GM12878 (cell line): ENCODE data around the gene LRRC3. TPM values are rescaled to one million over a fixed set of nuclear protein-coding genes. Genes with fewer than 3 reads are reported as not detected.

Experiments used
- ATAC-seq: fragments of 200-7000 bp; cut with Tn5 transposase; 3 replicates; pipeline ENCODE4 v1.9.1; 2020; ENCODE audit warnings: mild to moderate bottlenecking, moderate library complexity
- BruUV-seq: library from RNA; stranded (reverse); fragments of 400-500 nt; replicated peaks from 2 replicates; lab custom pipeline; 2021; lab: Mats Ljungman, UMichigan
- CTCF ChIA-PET: fragments of 300-600 bp; sonication (Branson Sonifier 250); formaldehyde crosslinking; extraction: SDS; loops from one replicate; lab custom pipeline; 2021; ENCODE audit warnings: inconsistent platforms; lab: Yijun Ruan, JAX
- POLR2A ChIA-PET: fragments of 350-600 bp; formaldehyde crosslinking; extraction: SDS; loops from one replicate; lab custom pipeline; 2021; ENCODE audit warnings: inconsistent platforms; lab: Charles Lee
- RAD21 ChIA-PET: fragments of 300-600 bp; sonication (Branson Sonifier 250); formaldehyde crosslinking; loops from one replicate; lab custom pipeline; 2023; ENCODE audit warnings: antibody characterized with exemption; ENCODE audit not compliant: unreplicated experiment; lab: Charles Lee
- SMC1A ChIA-PET: fragments of 300-600 bp; sonication (Branson Sonifier 250); formaldehyde crosslinking; loops from one replicate; lab custom pipeline; 2023; ENCODE audit not compliant: unreplicated experiment, uncharacterized antibody; lab: Charles Lee
- DNase-seq: peaks from one replicate; pipeline ENCODE4 v3.0.0-alpha.2; 2011; ENCODE audit warnings: low read depth, low spot score
- FAIRE-seq: peaks from 3 replicates; lab custom pipeline; 2011; peaks lifted over from hg19 to GRCh38; lab: Jason Lieb, UNC
- H2AFZ ChIP-seq: 2 replicates; pipeline ENCODE4 v1.6.0; 2011; ENCODE audit warnings: low read depth, low read length, control low read depth; ENCODE audit not compliant: control insufficient read depth
- H3K27ac ChIP-seq: 2 replicates; pipeline ENCODE4 v1.5.1; 2011; ENCODE audit warnings: control low read depth; ENCODE audit not compliant: control insufficient read depth, insufficient read depth
- H3K27me3 ChIP-seq, 2 experiments: replicated peaks in 1 of 2; 2 replicates each; pipeline versions ENCODE4 v1.6.0 to v1.6.1; 2011; ENCODE audit warnings: low read length in 1 of 2; ENCODE audit not compliant: control insufficient read depth in 2 of 2, insufficient read depth in 2 of 2
- H3K36me3 ChIP-seq, 2 experiments: 2 replicates each; pipeline ENCODE4 v1.5.1; 2011; ENCODE audit warnings: low read length in 1 of 2; ENCODE audit not compliant: control insufficient read depth in 2 of 2, insufficient read depth in 2 of 2
- H3K4me1 ChIP-seq: 2 replicates; pipeline ENCODE4 v1.6.1; 2011; ENCODE audit warnings: mild to moderate bottlenecking, low read length, moderate library complexity, mixed read lengths; ENCODE audit not compliant: control insufficient read depth, insufficient read depth
- H3K4me2 ChIP-seq: 2 replicates; pipeline ENCODE4 v1.6.0; 2011; ENCODE audit warnings: control low read depth; ENCODE audit not compliant: control insufficient read depth, insufficient read depth
- H3K4me3 ChIP-seq: fragments of 200-600 bp; sonication (generic); 2 replicates; pipeline ENCODE4 v1.5.1; 2016
- H3K79me2 ChIP-seq: 2 replicates; pipeline ENCODE4 v1.6.0; 2011; ENCODE audit warnings: low read length; ENCODE audit not compliant: control insufficient read depth, insufficient read depth
- H3K9ac ChIP-seq: 2 replicates; pipeline ENCODE4 v1.8.0; 2011; ENCODE audit warnings: low read length, control low read depth, mixed read lengths; ENCODE audit not compliant: control insufficient read depth, insufficient read depth
- H3K9me3 ChIP-seq: replicated peaks from 3 replicates; pipeline ENCODE4 v1.5.1; 2011; ENCODE audit warnings: mild to moderate bottlenecking, low read length; ENCODE audit not compliant: control insufficient read depth, insufficient read depth
- H4K20me1 ChIP-seq: 2 replicates; pipeline ENCODE4 v1.6.0; 2011; ENCODE audit not compliant: control insufficient read depth, insufficient read depth
- ASH2L ChIP-seq: fragments of 300-600, 200-600 bp; sonication (generic); IDR thresholded peaks from 2 replicates; pipeline ENCODE4 v1.6.1; 2017; ENCODE audit warnings: low read depth, mild to moderate bottlenecking, borderline replicate concordance
- ATF3 ChIP-seq: IDR thresholded peaks from 2 replicates; pipeline ENCODE4 v1.6.1; 2011; ENCODE audit warnings: low read depth, mild to moderate bottlenecking, low read length, moderate library complexity, borderline replicate concordance; ENCODE audit errors: extremely low read depth
- BRCA1 ChIP-seq: IDR thresholded peaks from 2 replicates; pipeline ENCODE4 v1.6.1; 2011; ENCODE audit warnings: low read depth, low read length, improper control_type of control experiment
- CUX1 ChIP-seq: IDR thresholded peaks from 2 replicates; pipeline ENCODE4 v1.6.1; 2012; ENCODE audit warnings: improper control_type of control experiment, low read depth, low read length; ENCODE audit not compliant: insufficient replicate concordance
- E4F1 ChIP-seq: fragments of 450-650 bp; IDR thresholded peaks from 2 replicates; pipeline ENCODE4 v1.6.1; 2018; ENCODE audit warnings: borderline replicate concordance, mild to moderate bottlenecking; ENCODE audit not compliant: partially characterized antibody
- EED ChIP-seq: sonication (generic); IDR thresholded peaks from 2 replicates; pipeline ENCODE4 v1.6.1; 2016; ENCODE audit warnings: antibody characterized with exemption, low read depth
- FOXK2 ChIP-seq: fragments of 450-650 bp; IDR thresholded peaks from 2 replicates; pipeline ENCODE4 v1.6.1; 2017; ENCODE audit warnings: mild to moderate bottlenecking, moderate library complexity
- JUND ChIP-seq: IDR thresholded peaks from 2 replicates; pipeline ENCODE4 v1.6.1; 2012; ENCODE audit warnings: low read depth, mild to moderate bottlenecking, low read length, improper control_type of control experiment, moderate library complexity
- MAX ChIP-seq: IDR thresholded peaks from 2 replicates; pipeline ENCODE4 v1.6.1; 2012; ENCODE audit warnings: low read depth, low read length, improper control_type of control experiment
- NR2F1 ChIP-seq: fragments of 450-650 bp; conservative IDR thresholded peaks from 2 replicates; pipeline ENCODE4 v1.6.1; 2017; ENCODE audit warnings: mild to moderate bottlenecking
- PAX5 ChIP-seq: IDR thresholded peaks from 2 replicates; pipeline ENCODE4 v1.6.1; 2011; ENCODE audit warnings: low read depth, low read length, borderline replicate concordance
- PBX3 ChIP-seq: IDR thresholded peaks from 2 replicates; pipeline ENCODE4 v1.6.1; 2011; ENCODE audit warnings: mild to moderate bottlenecking, low read depth, low read length, moderate library complexity; ENCODE audit not compliant: insufficient replicate concordance
- STAT3 ChIP-seq: IDR thresholded peaks from 2 replicates; pipeline ENCODE4 v1.6.1; 2011; ENCODE audit warnings: low read depth, low read length, improper control_type of control experiment
- TARDBP ChIP-seq: IDR thresholded peaks from 2 replicates; pipeline ENCODE4 v1.6.1; 2016; ENCODE audit warnings: borderline replicate concordance
- ZBED1 ChIP-seq: IDR thresholded peaks from 2 replicates; pipeline ENCODE4 v1.6.1; 2016; ENCODE audit warnings: borderline replicate concordance
- ZNF207 ChIP-seq: fragments of 450-650 bp; IDR thresholded peaks from 2 replicates; pipeline ENCODE4 v1.6.1; 2014; ENCODE audit warnings: antibody characterized with exemption, mild to moderate bottlenecking, borderline replicate concordance
- ZNF622 ChIP-seq: fragments of 450-650 bp; IDR thresholded peaks from 2 replicates; pipeline ENCODE4 v1.6.1; 2017; ENCODE audit warnings: mild to moderate bottlenecking, inconsistent platforms
- WGBS: methylation state at CpG from one replicate; pipeline ENCODE4 v1.1.6; 2016; ENCODE audit warnings: low lambda C conversion rate; ENCODE audit not compliant: insufficient replicate concordance, insufficient coverage; ENCODE audit errors: missing lambda C conversion rate; 5-methylcytosine and 5-hydroxymethylcytosine counted together
- in situ Hi-C: fragments of 300-500 bp; cut with MboI; formaldehyde crosslinking; loops from 9 replicates; pipeline ENCODE4 v1.14.3; 2018; ENCODE audit warnings: mixed read lengths
- intact Hi-C: fragments of 100-400 bp; cut with micrococcal nuclease; formaldehyde crosslinking; loops from one replicate; pipeline ENCODE4 v1.14.2; 2022; ENCODE audit not compliant: unreplicated experiment
- polyA plus RNA-seq, 11 experiments: library from polyadenylated mRNA; depleted of rRNA in 4 of 11; unstranded in 6 of 11; stranded (reverse) in 5 of 11; fragments of >200 nt; fragmentation: Nextera tagmentation in 4 of 11; fragmentation: Illumina TruSeq in 1 of 11; extraction: Ambion mirVana in 4 of 11; extraction: Trizol in 1 of 11; gene quantifications; 1 replicate in 1 of 11; 2 replicates in 10 of 11; pipeline versions ENCODE4 v1.2.1 to v1.2.3, GENCODE V29; 2011 to 2016; ENCODE audit warnings: inconsistent platforms in 2 of 11, missing spikeins in 2 of 11, low read depth in 1 of 11
- total RNA-seq, 4 experiments: library from RNA; depleted of rRNA in 3 of 4; stranded (reverse); fragments of >200 nt in 3 of 4; fragmentation: Illumina TruSeq in 1 of 4; extraction: Trizol in 1 of 4; gene quantifications; 2 replicates each; pipeline versions ENCODE4 v1.2.1 to v1.2.3, GENCODE V29; 2013 to 2021

The LRRC3 gene
- total and polyA plus RNA-seq, 10 of the 15 experiments (the other 5 are each of a cell fraction or from before 2014, with no cell fraction given): 0.02 to 0.31 (median 0.09) TPM; not detected in 1

- Histone ChIP-seq H3K4me3 (no peak overlapping the region), H3K4me1 (no peaks in the 10 kb centered on the region), H3K4me2 (no peak overlapping the region), H2AFZ (no peak overlapping the region), H3K9ac (no peak overlapping the region), H3K27ac (no peak overlapping the region), H4K20me1 (no peaks in the 10 kb centered on the region), H3K36me3 (no peaks in the 10 kb centered on the region), H3K79me2 (no peaks in the 10 kb centered on the region), H3K9me3 (peaks cover 20% of the 10 kb centered on the region; the same call in 2 of the 3 replicates), H3K27me3 (no peaks in the 10 kb centered on the region; a peak in 1 of 4 replicates)
- RAD21 ChIA-PET: no interaction called here
- CTCF ChIA-PET: no interaction called here
- BruUV-seq: no TSS peak
- ATAC-seq: no peak
- POLR2A ChIA-PET: no interaction called here
- SMC1A ChIA-PET: no interaction called here
- DNase-seq: no peak
- intact Hi-C loops (no loop called here), in situ Hi-C loops (no loop called here)
- FAIRE-seq: no peak
- 38% methylated on average over 13 of the region's 13 CpGs for WGBS
- TF ChIP-seq NR2F1 (no peak), STAT3 (no peak), PAX5 (no peak), E4F1 (no peak), ZNF207 (no peak), MAX (no peak), ASH2L (no peak), FOXK2 (no peak), ZNF622 (no peak), TARDBP (no peak), ZBED1 (no peak), JUND (no peak), EED (no peak), ATF3 (no peak), BRCA1 (no peak), PBX3 (no peak), CUX1 (no peak)
These were observed 39.6 kb downstream of the LRRC3 start for GRCh38 chr21:44494956-44495355.
